ENCODE results near the gene MRAS.
"Not testable (repeated sequence)": the region's sequence is repeated elsewhere in the genome, so short reads cannot be mapped to it uniquely, and the experiment has no call there.

MRAS gene

DNA sequence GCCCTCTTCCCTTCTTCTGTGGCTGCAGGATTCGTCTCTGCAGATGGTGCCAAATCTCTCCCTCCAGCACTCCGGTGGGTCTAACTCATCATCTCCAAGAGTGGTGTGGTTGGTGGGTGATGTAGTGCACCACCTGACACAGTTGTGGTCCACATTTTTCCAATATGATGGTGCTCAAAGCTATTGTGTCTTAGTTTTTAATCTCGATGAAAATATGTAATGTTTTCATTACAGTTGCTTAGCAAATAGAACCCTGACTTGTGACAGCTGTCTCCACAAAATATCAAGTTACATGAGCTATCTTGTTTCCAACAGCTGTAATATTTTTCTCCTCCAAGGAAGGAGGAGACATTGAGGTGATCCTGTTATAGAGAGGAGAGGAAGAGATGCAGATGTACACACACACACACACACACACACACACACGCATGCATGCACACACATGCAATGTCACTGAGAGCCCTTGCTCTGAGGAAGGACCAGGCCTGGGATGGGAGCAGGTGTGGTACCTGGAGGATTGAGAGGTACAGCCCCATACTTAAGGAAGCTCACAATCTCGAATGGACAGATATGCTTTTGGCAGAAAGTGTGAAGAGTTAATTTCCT is 70.3 kb downstream of the MRAS start:
- no CpG with 5 or more reads among the region's 5 CpGs for WGBS (ENCODE audit: insufficient coverage, insufficient read length)
- Histone ChIP-seq H3K9me3 (ENCODE audit: control insufficient read depth, insufficient read depth, low read length) (no peaks in the 10 kb centered on the region; the same call in 1 of the 2 replicates), H3K4me1 (ENCODE audit: control insufficient read depth, insufficient read depth, low read length) (no peaks in the 10 kb centered on the region; the same call in 1 of the 2 replicates), H3K36me3 (ENCODE audit: control insufficient read depth, insufficient read depth, low read length) (no peaks in the 10 kb centered on the region), H3K27ac (ENCODE audit: low read length) (no peak overlapping the region), H3K4me3 (ENCODE audit: low read length) (no peak overlapping the region), H3K27me3 (ENCODE audit: control insufficient read depth, insufficient read depth, low read length) (no peaks in the 10 kb centered on the region)
- DNase-seq (ENCODE audit: low read depth, low spot score) = no peak

DNA sequence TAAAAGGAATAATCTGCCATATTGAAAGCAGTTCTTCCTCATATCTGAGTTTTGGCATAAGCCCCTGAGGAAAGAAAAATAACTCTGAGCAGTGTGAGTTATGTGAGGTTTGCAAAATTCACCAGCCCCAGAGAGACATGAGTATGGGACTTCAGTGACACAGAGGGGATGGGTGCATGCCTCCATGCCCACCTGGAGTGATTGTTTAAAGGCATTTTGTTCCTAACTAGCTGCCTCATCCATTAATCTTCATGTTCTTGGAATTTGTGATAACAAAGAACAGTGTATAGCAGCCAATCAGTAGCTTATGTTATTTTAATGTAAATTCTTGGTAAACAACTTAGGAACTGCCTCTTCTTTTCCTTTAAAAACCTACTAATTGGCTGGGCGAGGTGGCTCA is 74.9 kb downstream of the MRAS start:
- no peak overlapping the region for H3K4me3 ChIP-seq (ENCODE audit: low read length)
- no peak for DNase-seq (ENCODE audit: low read depth, low spot score)
- no peaks in the 10 kb centered on the region; the same call in 1 of the 2 replicates for H3K9me3 ChIP-seq (ENCODE audit: control insufficient read depth, insufficient read depth, low read length)
- H3K27ac ChIP-seq (ENCODE audit: low read length) = no peak overlapping the region
- H3K4me1 ChIP-seq (ENCODE audit: control insufficient read depth, insufficient read depth, low read length) = no peaks in the 10 kb centered on the region; the same call in 1 of the 2 replicates
- H3K27me3 ChIP-seq (ENCODE audit: control insufficient read depth, insufficient read depth, low read length) = no peaks in the 10 kb centered on the region
- WGBS (ENCODE audit: insufficient coverage, insufficient read length) = no CpG with 5 or more reads among the region's 1 CpG
- no peaks in the 10 kb centered on the region for H3K36me3 ChIP-seq (ENCODE audit: control insufficient read depth, insufficient read depth, low read length)

DNA sequence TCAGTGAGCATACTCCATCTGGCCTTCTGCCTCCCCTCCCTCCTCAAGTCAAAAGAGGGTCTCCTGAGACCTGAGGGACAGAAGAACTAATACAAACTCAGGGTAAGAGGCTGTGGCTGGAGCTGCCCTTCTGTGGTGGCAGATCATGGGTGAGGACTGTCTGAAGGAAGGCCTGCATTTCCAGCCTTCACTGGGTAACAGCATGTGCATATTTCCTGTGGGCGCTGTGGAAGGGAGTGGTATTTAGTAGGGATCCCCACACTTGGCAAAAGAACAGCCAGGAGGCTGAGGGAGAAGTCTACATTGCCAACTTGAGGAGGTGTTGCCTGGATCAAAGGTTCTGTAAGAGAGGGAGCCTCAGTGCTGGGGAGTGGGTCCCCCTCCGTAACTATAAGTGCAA is 75.9 kb downstream of the MRAS start:
- DNase-seq (ENCODE audit: low read depth, low spot score) = no peak
- no peaks in the 10 kb centered on the region; the same call in 1 of the 2 replicates for H3K4me1 ChIP-seq (ENCODE audit: control insufficient read depth, insufficient read depth, low read length)
- H3K27me3 ChIP-seq (ENCODE audit: control insufficient read depth, insufficient read depth, low read length) = no peaks in the 10 kb centered on the region
- H3K9me3 ChIP-seq (ENCODE audit: control insufficient read depth, insufficient read depth, low read length) = no peaks in the 10 kb centered on the region; the same call in 1 of the 2 replicates
- H3K36me3 ChIP-seq (ENCODE audit: control insufficient read depth, insufficient read depth, low read length) = no peaks in the 10 kb centered on the region
- no peak overlapping the region for H3K27ac ChIP-seq (ENCODE audit: low read length)
- no CpG with 5 or more reads among the region's 2 CpGs for WGBS (ENCODE audit: insufficient coverage, insufficient read length)
- no peak overlapping the region for H3K4me3 ChIP-seq (ENCODE audit: low read length)

DNA sequence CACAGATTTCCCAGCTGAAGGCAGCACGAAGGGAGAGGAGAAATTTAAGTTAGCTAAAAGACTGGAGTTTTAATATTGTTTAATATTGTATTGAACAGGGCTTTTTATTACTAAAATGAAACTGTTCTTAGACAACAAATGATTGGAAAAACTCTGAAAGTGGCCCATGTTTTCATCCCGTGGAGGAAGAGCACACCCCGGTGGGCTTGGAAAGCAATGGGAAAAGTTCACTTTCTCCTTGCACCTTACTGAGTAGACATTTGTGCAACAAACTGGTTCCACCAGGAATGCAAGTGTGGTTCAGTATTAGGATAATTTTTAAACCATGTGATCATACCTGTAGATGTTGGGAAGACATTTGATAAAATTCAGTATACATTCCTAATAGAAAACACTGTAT is 77.8 kb downstream of the MRAS start:
- H3K27ac ChIP-seq (ENCODE audit: low read length) = no peak overlapping the region
- no CpG with 5 or more reads among the region's 3 CpGs for WGBS (ENCODE audit: insufficient coverage, insufficient read length)
- no peaks in the 10 kb centered on the region for H3K27me3 ChIP-seq (ENCODE audit: control insufficient read depth, insufficient read depth, low read length)
- no peaks in the 10 kb centered on the region; the same call in 1 of the 2 replicates for H3K4me1 ChIP-seq (ENCODE audit: control insufficient read depth, insufficient read depth, low read length)
- DNase-seq (ENCODE audit: low read depth, low spot score) = no peak
- no peaks in the 10 kb centered on the region for H3K9me3 ChIP-seq (ENCODE audit: control insufficient read depth, insufficient read depth, low read length)
- H3K4me3 ChIP-seq (ENCODE audit: low read length) = no peak overlapping the region
- H3K36me3 ChIP-seq (ENCODE audit: control insufficient read depth, insufficient read depth, low read length) = no peaks in the 10 kb centered on the region

DNA sequence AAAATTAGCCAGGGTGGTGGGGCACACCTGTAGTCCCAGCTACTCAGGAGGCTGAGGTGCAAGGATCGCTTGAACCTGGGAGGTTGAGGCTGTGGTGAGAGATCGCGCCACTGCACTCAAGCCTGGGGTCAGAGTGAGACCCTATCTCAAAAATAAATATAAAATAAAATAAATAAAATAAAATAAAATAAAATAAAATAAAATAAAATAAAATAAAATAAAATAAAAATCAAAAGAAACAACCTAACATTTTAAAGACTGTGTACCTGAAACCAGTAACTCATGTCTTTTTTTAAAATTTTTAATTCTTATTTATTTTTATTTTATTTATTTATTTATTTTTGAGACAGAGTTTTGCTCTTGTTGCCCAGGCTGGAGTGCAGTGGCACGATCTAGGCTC is 78.4 kb downstream of the MRAS start:
- DNase-seq (ENCODE audit: low read depth, low spot score); H3K27ac ChIP-seq (ENCODE audit: low read length); H3K4me3 ChIP-seq (ENCODE audit: low read length); H3K9me3 ChIP-seq (ENCODE audit: control insufficient read depth, insufficient read depth, low read length); H3K27me3 ChIP-seq (ENCODE audit: control insufficient read depth, insufficient read depth, low read length); H3K36me3 ChIP-seq (ENCODE audit: control insufficient read depth, insufficient read depth, low read length); H3K4me1 ChIP-seq (ENCODE audit: control insufficient read depth, insufficient read depth, low read length): not testable (repeated sequence)
- WGBS (ENCODE audit: insufficient coverage, insufficient read length) = no CpG with 5 or more reads among the region's 4 CpGs

DNA sequence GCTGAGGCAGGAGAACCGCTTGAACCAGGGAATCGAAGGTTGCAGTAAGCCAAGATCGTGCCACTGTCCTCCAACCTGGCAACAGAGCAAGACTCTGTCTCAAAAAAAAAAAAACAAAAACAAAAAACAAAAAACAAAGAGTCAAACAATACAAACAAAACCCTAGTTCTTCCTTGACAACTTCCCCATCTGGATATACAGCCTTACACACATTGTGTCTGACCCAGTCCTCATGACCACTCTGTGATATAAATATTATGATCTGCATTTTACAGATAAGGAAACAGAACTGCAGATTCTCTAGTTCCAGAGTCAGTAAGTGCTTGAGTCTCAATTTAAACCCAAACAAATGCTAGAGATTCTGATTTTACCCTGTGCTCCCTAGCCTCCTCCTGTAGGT is 81.3 kb downstream of the MRAS start:
- Histone ChIP-seq H3K9me3 (ENCODE audit: control insufficient read depth, insufficient read depth, low read length) (no peaks in the 10 kb centered on the region), H3K27me3 (ENCODE audit: control insufficient read depth, insufficient read depth, low read length) (peaks cover 4% of the 10 kb centered on the region; the same call in 1 of the 2 replicates), H3K27ac (ENCODE audit: low read length) (no peak overlapping the region), H3K4me1 (ENCODE audit: control insufficient read depth, insufficient read depth, low read length) (no peaks in the 10 kb centered on the region), H3K36me3 (ENCODE audit: control insufficient read depth, insufficient read depth, low read length) (no peaks in the 10 kb centered on the region), H3K4me3 (ENCODE audit: low read length) (no peak overlapping the region)
- no CpG with 5 or more reads among the region's 3 CpGs for WGBS (ENCODE audit: insufficient coverage, insufficient read length)
- no peak for DNase-seq (ENCODE audit: low read depth, low spot score)

DNA sequence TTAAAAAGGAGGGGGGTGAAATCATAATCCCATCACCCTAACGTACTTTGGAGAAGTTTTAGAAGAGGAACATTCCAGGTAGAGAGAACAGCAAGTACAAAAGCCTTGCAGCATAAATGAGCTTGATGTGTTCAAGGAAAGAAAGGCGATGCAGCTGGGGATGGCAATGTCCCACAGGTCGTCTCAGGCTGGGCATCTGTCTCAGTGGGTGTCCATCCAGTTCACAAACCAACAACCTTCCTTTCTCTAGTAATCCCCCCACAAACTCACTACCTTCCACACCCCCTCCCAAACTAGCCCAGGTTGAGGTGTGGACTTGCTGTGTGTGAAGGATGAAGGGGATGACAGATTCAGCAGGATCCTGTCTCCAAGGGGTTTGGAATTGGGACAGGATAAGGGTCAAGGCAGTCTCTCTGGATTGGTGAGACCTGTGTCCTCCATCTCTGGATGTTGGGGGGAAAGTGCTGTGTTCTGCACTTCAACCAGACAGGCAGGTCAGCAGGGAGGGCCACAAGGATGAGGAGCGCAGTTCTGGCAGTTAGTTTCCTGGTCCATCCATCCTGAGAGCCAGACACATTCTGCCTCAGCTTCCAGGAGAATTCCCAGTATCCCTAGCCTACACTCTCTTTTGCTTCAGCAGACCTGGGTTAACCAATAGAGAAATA is 84.3 kb downstream of the MRAS start:
- no peak overlapping the region for H3K4me3 ChIP-seq (ENCODE audit: low read length)
- no peaks in the 10 kb centered on the region for H3K9me3 ChIP-seq (ENCODE audit: control insufficient read depth, insufficient read depth, low read length)
- H3K27me3 ChIP-seq (ENCODE audit: control insufficient read depth, insufficient read depth, low read length) = peaks cover 17% of the 10 kb centered on the region; the same call in 1 of the 2 replicates
- H3K27ac ChIP-seq (ENCODE audit: low read length) = no peak overlapping the region
- H3K36me3 ChIP-seq (ENCODE audit: control insufficient read depth, insufficient read depth, low read length) = no peaks in the 10 kb centered on the region
- no CpG with 5 or more reads among the region's 4 CpGs for WGBS (ENCODE audit: insufficient coverage, insufficient read length)
- no peaks in the 10 kb centered on the region for H3K4me1 ChIP-seq (ENCODE audit: control insufficient read depth, insufficient read depth, low read length)
- DNase-seq (ENCODE audit: low read depth, low spot score) = no peak

DNA sequence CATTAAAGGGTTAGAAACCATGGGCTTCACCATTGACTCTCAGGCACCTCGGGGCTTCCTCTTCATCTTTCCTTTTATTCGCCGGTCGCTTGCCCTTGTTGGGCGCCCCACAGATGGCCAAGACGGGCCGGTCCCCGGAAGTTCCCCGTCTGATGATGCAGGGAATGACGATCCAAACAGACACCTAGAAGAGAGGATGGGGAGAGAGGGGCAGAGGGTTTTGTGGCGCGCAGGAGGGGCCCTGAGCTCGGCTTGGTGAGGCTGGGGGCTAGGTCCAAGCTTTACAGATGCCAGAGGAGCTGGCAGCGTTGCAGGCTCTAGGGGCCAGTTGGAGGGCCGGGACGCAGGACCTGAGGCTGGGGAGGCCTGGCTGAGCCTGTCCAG is 85.5 kb downstream of the MRAS start:
- H3K9me3 ChIP-seq (ENCODE audit: control insufficient read depth, insufficient read depth, low read length) = no peaks in the 10 kb centered on the region
- H3K36me3 ChIP-seq (ENCODE audit: control insufficient read depth, insufficient read depth, low read length) = no peaks in the 10 kb centered on the region
- no peak overlapping the region for H3K27ac ChIP-seq (ENCODE audit: low read length)
- DNase-seq (ENCODE audit: low read depth, low spot score) = no peak
- no CpG with 5 or more reads among the region's 16 CpGs for WGBS (ENCODE audit: insufficient coverage, insufficient read length)
- no peak overlapping the region for H3K4me3 ChIP-seq (ENCODE audit: low read length)
- H3K27me3 ChIP-seq (ENCODE audit: control insufficient read depth, insufficient read depth, low read length) = peaks cover 17% of the 10 kb centered on the region; the same call in 1 of the 2 replicates
- no peaks in the 10 kb centered on the region for H3K4me1 ChIP-seq (ENCODE audit: control insufficient read depth, insufficient read depth, low read length)

DNA sequence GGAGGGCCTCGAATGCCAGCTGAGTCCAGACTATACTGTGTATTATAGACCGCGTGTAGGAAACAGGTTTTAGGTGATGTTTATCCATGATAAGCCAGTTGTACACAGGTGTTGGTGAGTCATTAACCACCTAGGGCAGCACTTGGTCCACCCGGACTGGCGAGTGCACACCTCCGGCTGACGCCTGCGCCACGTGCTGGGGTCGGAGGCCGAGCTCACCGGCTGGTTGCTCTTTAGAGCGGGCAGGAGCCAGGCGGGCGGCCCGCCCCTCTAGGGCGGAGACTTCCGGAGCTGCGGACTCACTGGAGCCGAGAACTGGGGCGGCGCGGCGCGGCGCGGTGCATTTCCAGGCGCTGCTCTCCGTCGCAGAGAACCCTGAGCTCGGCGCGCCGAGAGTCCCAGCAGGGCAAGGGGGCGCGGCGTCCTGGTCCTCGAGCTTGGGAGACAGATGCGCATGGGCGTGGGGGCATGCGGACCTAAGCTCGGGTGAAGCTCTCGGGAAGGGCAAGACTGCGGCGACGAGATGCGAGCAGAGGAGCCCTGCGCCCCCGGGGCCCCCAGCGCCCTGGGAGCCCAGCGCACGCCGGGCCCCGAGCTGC is 86.0 kb downstream of the MRAS start, which contains the start of gene ESYT3:
Gene ESYT3, plus strand, starts transcription at position 341 of the 599 bp plus-strand sequence. Its CDS starts 183 bp downstream, at position 524.
- no peaks in the 10 kb centered on the region for H3K4me1 ChIP-seq (ENCODE audit: control insufficient read depth, insufficient read depth, low read length)
- H3K9me3 ChIP-seq (ENCODE audit: control insufficient read depth, insufficient read depth, low read length) = no peaks in the 10 kb centered on the region
- H3K27me3 ChIP-seq (ENCODE audit: control insufficient read depth, insufficient read depth, low read length) = peaks cover 17% of the 10 kb centered on the region; the same call in 1 of the 2 replicates
- H3K27ac ChIP-seq (ENCODE audit: low read length) = no peak within 1 kb of the TSS
- DNase-seq (ENCODE audit: low read depth, low spot score) = peak; percentile 54
- WGBS (ENCODE audit: insufficient coverage, insufficient read length) = no CpG with 5 or more reads among the region's 54 CpGs
- no peaks in the 10 kb centered on the region for H3K36me3 ChIP-seq (ENCODE audit: control insufficient read depth, insufficient read depth, low read length)
- H3K4me3 ChIP-seq (ENCODE audit: low read length) = peak within 1 kb of the TSS; percentile 47; the same call in 1 of the 2 replicates

DNA sequence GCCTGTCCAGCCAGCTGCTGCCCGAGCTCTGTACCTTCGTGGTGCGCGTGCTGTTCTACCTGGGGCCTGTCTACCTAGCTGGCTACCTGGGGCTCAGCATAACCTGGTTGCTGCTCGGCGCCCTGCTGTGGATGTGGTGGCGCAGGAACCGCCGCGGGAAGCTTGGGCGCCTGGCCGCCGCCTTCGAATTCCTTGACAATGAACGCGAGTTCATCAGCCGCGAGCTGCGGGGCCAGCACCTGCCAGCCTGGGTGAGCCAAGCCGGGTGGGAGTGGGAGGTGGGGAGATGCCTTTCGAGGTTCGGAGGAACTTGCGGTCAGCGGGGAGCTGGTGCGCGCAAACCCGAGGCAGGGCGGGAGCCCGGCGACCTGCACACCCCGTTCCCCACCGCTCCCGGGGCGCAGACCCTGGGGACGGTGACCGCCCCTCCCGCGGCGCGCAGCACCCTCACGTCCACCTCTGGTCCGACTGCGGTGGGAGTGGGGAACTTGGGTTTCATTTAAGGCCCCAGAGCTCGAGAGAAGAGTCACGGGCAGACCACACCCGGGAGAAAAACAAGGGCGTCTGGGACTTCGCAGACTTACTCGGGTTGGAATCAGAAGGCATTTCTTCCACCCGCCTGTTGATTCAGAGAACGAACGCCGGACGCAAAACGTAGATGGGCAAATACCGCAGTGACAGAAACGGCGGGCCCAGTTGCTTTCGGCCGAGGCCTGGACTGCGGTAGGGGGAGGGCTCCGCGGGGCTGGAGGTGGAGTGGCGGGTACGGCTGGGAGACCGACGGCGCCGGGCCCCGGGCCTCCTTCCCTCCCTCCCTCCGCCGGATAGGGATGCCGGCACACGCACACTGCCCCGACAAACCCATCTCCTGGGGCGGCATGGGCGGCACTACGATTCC is 86.7 kb downstream of the MRAS start:
- Histone ChIP-seq H3K9me3 (ENCODE audit: control insufficient read depth, insufficient read depth, low read length) (no peaks in the 10 kb centered on the region), H3K4me3 (ENCODE audit: low read length) (peak overlapping the region; percentile 47; the same call in 1 of the 2 replicates), H3K27me3 (ENCODE audit: control insufficient read depth, insufficient read depth, low read length) (peaks cover 17% of the 10 kb centered on the region; the same call in 1 of the 2 replicates), H3K27ac (ENCODE audit: low read length) (no peak overlapping the region), H3K36me3 (ENCODE audit: control insufficient read depth, insufficient read depth, low read length) (no peaks in the 10 kb centered on the region), H3K4me1 (ENCODE audit: control insufficient read depth, insufficient read depth, low read length) (no peaks in the 10 kb centered on the region)
- DNase-seq (ENCODE audit: low read depth, low spot score) = no peak
- no CpG with 5 or more reads among the region's 78 CpGs for WGBS (ENCODE audit: insufficient coverage, insufficient read length)
